Fibroblast of the conjunctiva (primary cell): ENCODE measurements around the gene S100A5.

Experiments used
- DNase-seq: peaks from one replicate; pipeline ENCODE4 v3.0.0-alpha.2; 2010; ENCODE audit warnings: low read depth

The S100A5 gene

DNA sequence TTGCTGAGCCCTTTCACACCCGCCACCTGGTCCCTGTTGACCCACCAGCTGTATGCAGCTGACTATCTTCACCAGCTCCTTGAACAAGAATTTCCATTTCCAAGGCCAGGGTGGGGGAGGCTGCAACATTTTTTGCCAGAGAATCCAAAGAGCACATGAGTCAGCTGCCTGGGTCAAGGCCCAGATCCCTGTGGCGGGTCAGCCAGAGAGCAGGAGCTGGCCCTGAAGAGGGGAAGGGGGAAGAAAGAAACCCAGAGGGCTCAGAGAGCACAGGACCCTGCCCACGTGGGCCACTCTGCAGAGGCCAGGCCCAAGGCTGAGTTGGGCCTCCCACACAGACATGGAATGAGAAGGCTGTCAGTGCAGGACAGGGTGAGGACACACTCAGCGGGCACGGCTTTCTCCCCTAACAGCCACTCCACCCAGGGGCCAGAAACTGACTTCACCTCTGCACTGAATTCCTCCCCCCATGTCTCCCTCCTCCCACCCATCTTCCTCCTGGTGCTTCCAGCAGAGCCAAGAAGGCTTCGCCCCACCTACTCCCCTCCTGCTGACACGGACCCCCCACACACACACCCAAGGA is 33.8 kb downstream of the S100A5 start:
- DNase-seq, result peak; percentile 90

DNA sequence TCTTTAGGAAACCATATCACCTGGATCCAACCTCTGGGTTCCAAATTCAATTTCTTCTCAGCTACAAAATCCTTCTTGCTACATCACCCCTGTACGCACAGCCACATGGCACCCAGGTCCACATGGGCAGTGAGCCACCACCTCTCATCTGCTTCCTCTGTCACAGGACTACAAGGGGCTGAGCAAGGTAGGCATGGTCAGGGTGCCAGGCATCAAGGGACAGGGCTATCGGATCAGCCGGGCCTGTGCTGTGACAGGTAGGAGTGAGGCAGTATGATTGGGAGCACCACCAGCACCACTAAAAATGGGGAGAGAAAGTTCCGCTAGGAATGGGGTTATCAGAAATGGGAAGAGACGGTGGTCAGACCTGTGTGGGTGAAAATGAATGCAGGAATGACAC is 34.3 kb downstream of the S100A5 start:
- DNase-seq, result no peak

DNA sequence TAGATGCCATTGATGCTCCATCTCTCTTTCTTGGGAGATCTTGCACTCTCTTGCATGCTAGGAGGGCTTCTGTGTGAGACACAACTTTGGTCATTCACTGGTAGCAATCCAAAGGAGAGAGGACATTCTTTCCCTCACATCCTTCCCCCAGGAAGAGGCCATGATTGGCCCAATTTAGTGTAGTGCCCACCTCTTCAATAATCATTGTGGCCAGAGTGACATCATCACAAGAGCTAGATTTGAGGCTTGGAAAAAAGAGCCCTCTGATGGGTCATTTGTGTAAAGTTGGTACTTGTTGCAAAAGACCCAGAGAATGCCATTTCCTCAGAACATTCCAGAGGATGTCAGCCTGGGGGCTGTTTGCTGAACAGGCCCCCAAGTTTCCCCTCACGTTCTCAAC is 35.2 kb downstream of the S100A5 start:
- DNase-seq, result no peak

DNA sequence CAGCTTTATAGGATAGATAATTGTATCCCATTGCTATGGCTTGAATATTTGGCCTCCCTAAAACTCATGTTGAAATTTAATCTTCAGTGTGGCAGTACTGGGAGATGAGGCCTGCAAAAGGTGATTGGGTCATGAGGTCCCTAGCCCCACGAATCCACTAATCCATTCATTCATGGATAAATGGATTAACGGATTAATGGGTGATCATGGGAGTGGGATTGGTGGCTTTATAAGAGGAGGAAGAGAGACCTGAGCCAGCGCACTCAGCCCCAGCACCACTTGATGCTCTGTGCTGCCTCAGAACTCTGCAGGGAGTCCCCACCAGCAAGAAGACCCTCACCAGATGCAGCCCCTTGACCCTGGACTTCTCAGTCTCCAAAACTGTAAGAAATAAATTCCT is 37.0 kb downstream of the S100A5 start:
- no peak for DNase-seq

DNA sequence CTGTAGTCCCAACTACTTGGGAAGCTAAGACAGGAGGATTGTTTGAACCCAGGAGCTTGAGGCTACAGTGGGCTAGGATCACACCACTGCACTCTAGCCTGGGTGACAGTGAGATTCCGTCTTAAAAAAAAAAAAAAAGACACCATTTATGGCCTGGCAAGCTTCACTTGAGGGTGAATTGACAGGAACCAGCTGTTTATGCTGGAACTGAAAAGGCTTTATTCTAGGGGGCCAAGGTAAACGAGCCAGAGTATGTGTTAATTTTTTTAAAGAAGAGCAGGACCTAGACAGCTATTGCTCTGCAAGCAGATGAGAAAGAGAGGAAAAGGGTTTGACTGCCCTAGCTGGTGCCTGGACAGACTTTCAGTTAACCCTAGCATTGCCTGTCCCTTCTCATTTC is 42.0 kb downstream of the S100A5 start:
- no peak for DNase-seq

DNA sequence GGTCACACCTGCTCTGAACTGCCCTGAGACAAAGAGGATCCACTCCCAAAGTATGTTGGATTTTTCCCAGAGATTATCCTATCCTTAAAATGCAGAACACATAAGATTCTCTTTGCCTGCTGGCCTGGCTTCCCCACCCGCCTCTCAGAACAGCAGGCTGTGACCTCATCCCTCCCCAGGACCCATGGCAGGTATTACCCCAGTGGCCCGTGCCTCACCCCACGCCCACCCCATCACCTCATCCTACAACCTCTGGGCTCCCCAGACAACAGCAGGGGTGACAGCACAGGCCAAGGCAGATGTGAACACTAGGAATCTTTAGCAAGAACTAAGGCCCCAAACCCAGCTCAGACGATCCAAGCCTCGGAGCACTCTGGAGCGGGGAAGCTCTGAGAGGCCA is 45.2 kb downstream of the S100A5 start:
- no peak for DNase-seq

DNA sequence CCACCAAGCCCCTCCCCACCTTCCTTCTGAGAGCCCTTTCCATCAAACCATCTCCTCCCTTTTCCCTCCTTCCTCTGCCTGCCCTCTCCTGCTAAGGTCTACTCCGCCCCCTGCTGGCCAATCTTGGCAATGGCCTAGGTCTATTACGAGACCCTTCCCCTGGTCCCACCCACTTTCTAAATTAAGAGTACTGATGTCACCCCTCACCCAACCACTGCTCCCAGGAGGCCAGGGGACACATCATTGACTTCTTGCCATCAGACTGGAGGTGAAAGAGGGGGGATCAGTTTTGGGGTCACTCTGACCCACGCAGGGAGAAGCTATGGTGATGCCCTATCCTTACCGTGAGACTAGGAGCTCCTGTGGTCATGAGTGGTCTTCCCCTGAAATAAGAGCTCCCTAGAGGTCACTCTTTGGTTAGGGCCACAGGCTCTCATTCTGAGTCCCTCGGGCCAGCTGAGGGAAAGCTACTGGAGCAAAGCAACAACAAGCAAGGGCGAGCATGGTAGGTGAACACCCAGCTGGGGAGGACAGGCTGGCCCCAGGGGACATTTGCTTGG is 45.7 kb downstream of the S100A5 start:
- peak; percentile 30 for DNase-seq

DNA sequence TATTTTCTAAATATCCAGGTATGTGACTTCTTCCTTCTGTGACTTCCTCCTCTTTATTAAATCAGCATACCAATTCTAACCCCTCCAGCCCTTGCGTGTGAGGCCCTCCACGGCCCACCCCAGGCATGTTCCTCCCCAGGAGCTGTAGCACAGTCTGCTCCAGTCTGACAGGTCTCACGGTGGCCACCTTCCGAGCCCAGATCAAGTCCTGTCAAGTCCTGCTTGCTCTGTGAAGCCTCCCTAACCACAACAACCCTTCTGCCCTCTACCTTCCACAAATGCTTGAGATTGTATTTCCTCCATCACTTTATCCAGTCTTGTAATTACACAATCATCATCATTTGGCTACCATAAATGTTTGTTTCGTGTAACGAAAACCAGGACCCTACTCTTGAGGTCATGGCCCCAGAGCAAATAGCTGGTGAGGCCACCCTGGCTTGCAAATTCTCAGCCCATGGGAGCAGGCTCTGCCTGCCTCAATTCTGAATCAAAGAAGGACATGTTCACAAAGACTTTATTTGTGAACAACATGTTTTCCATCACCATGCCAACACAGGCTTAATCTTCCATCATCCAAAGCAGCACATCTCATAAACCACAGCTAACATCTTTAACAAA is 47.3 kb downstream of the S100A5 start:
- DNase-seq, result no peak

DNA sequence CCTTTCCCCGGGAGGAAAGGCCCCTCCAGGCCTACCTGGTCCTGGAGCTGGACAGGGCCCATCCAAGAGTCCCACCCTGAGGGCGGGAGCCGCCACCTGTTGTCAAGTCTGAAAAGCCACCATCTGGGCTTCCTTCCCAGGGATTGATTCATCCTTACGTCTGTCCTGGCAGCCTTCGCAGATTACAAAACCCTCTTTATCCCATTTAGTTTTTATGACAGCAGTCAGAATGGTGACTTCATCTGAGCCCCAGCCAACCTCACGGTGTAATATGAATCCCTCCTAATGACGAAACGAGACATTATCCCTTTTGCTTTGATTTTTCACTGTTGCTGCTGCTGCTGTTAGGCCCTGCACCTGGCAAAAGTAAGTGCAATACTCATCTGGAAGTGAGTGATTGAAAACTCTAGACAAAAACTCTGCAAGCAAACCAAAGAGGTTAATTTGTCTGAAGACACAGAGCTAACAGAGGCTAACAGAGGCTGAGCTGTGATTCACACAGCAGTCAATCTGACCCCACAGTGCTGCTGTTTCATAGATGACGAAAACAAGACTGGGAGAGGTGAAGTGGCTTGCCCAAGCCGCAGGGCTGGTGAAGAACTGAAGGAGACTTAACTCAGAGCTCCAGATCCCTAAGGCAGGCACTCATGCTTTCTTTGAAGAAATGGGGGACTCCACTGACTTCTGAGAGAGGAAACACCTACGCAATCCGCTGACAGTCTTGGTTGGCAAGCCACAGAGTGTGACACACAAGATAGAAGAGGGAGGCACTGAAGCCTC is 50.3 kb downstream of the S100A5 start:
- DNase-seq, result peak; percentile 81

DNA sequence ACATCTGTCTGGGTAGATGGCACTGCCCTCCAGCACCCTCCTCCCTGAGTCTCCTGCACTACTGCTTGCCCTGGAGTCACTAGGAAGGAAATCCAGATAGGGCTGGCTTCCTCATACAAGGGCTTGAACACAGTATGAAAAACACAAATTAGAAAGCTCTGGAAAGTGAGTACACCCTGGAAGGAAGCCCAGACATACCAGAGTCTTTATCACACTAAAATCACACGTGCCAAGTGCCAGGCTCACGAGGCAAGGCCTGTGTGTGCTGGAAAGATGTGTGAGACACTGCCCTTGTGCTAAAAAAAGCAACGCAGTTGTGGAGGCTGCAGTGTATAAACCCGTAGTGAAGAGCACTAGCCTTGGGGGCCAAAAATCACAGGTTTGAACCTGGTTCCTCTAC is 52.0 kb downstream of the S100A5 start:
- DNase-seq, result no peak

DNA sequence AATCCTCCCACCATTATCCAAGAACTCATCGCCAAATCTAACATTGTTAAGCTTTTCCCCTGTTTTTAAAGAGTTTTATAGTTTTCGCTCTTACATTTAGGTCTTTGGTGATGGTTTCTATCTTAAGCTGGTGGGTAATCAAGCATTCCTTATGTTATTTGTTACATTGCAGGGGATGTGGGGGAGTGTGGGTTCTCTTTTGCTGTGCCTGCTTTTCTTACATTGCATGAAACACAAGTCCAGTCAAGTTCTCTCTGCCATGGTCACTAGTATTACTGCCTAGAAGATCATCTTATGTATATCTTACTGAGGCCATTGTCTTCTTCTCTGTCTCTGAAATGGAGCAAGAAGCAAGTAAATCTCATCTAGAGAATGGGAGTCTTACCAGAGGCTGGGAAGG is 53.0 kb downstream of the S100A5 start:
- no peak for DNase-seq
